Astrocyte (in vitro differentiated cells and primary cell): ENCODE results near the gene KDM4B. TPM values are rescaled to one million over a fixed set of nuclear protein-coding genes. Genes with fewer than 3 reads are reported as not detected.
A peak's percentile ranks its signal among the peaks of the same experiment; 100 is the strongest.

Source experiments
- DNase-seq: peaks from one replicate; pipeline ENCODE4 v3.0.0-alpha.2; 2010; ENCODE audit warnings: low read depth
- FAIRE-seq: peaks from 2 replicates; lab custom pipeline; 2011; peaks lifted over from hg19 to GRCh38; lab: Jason Lieb, UNC
- H2AFZ ChIP-seq: 2 replicates; pipeline ENCODE4 v1.6.0; 2012; ENCODE audit warnings: low read depth, low read length, inconsistent platforms
- H3K27ac ChIP-seq: 2 replicates; pipeline ENCODE4 v1.5.1; 2011; ENCODE audit warnings: low read depth, low read length, inconsistent platforms
- H3K27me3 ChIP-seq: 2 replicates; pipeline ENCODE4 v1.6.0; 2011; ENCODE audit warnings: low read length, inconsistent platforms; ENCODE audit not compliant: insufficient read depth
- H3K36me3 ChIP-seq: 2 replicates; pipeline ENCODE4 v1.5.1; 2011; ENCODE audit warnings: low read length, inconsistent platforms; ENCODE audit not compliant: insufficient read depth
- H3K4me1 ChIP-seq: 2 replicates; pipeline ENCODE4 v1.5.1; 2011; ENCODE audit warnings: low read length, inconsistent platforms; ENCODE audit not compliant: insufficient read depth
- H3K4me2 ChIP-seq: 2 replicates; pipeline ENCODE4 v1.6.0; 2012; ENCODE audit warnings: low read length, inconsistent platforms
- H3K4me3 ChIP-seq: 2 replicates; pipeline ENCODE4 v1.5.1; 2011; ENCODE audit warnings: low read depth, mild to moderate bottlenecking, low read length, inconsistent platforms; ENCODE audit not compliant: insufficient read depth
- H3K79me2 ChIP-seq: 2 replicates; pipeline ENCODE4 v1.6.0; 2012; ENCODE audit warnings: mild to moderate bottlenecking, low read length, inconsistent platforms; ENCODE audit not compliant: insufficient read depth
- H3K9ac ChIP-seq: 2 replicates; pipeline ENCODE4 v1.6.0; 2012; ENCODE audit warnings: mild to moderate bottlenecking, low read length, inconsistent platforms
- H3K9me3 ChIP-seq: 2 replicates; pipeline ENCODE4 v1.5.1; 2012; ENCODE audit warnings: low read depth, mild to moderate bottlenecking, low read length, inconsistent platforms; ENCODE audit not compliant: insufficient read depth
- H4K20me1 ChIP-seq: 2 replicates; pipeline ENCODE4 v1.6.0; 2012; ENCODE audit warnings: low read length, inconsistent platforms; ENCODE audit not compliant: insufficient read depth
- H3K27ac Mint-ChIP-seq: one replicate; pipeline ENCODE4 v1.8.0; 2021; ENCODE audit warnings: mild to moderate bottlenecking, mixed read lengths; ENCODE audit not compliant: unreplicated experiment
- H3K27me3 Mint-ChIP-seq: one replicate; pipeline ENCODE4 v1.8.0; 2021; ENCODE audit warnings: low read depth, mixed read lengths; ENCODE audit not compliant: unreplicated experiment
- H3K36me3 Mint-ChIP-seq: one replicate; pipeline ENCODE4 v1.8.0; 2021; ENCODE audit warnings: low read depth, mixed read lengths; ENCODE audit not compliant: unreplicated experiment
- H3K4me1 Mint-ChIP-seq: one replicate; pipeline ENCODE4 v1.8.0; 2021; ENCODE audit warnings: low read depth, mixed read lengths; ENCODE audit not compliant: unreplicated experiment
- H3K4me3 Mint-ChIP-seq: one replicate; pipeline ENCODE4 v1.8.0; 2021; ENCODE audit warnings: mild to moderate bottlenecking, moderate library complexity, mixed read lengths; ENCODE audit not compliant: unreplicated experiment
- H3K9me3 Mint-ChIP-seq: one replicate; pipeline ENCODE4 v1.8.0; 2021; ENCODE audit warnings: mild to moderate bottlenecking, mixed read lengths; ENCODE audit not compliant: unreplicated experiment
- EZH2 ChIP-seq: IDR thresholded peaks from 2 replicates; pipeline ENCODE4 v1.6.1; 2012; ENCODE audit warnings: mild to moderate bottlenecking, low read length, inconsistent platforms; ENCODE audit not compliant: insufficient read depth
- total RNA-seq: library from RNA; stranded (reverse); gene quantifications from 2 replicates; pipeline ENCODE4 v1.2.1, GENCODE V29; 2021
- TF ChIP-seq, protein P1 (sequence below): IDR thresholded peaks from 2 replicates; pipeline ENCODE4 v1.5.1; 2011; ENCODE audit warnings: low read depth, mild to moderate bottlenecking, inconsistent platforms, low read length, moderate library complexity; ENCODE audit not compliant: insufficient read depth

The KDM4B gene
- total RNA-seq, 1 donor from 2014 or later, result 55.2 TPM

DNA sequence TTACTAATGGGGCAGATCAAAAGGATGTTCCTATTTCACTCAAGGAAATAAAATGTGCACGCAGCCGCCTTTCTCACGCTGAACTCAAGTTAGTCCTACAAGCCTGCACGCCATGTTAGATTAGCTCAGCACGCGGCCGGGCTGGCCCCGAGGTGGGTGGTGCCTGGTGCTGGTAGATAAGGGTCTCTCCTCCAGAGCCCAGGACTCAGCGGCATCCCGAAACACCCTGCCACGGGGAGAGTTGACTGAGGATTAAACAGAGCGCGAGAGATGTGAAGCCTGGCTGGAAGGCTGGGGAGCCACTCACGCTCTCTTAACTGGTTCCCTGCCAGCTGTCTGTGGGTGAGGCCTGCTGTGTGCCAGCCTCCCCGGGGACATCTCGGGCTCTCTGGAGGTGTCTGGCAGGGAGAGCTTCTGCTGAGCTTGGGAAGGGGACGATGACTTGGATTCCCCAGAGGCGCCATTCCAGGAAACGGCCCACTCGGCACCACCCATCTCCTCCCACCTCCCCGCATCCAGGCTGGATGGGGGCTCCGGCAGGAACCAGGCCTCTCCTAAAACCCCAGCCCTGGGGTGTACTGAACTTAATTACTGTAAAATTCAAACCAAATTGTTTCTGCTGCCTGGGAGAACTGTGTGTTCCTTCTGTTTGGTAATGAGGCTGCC is 122.2 kb downstream of the KDM4B start:
- peaks cover 2% of the 10 kb centered on the region for H3K4me1 Mint-ChIP-seq
- FAIRE-seq, result no peak
- H3K36me3 ChIP-seq, result no peaks in the 10 kb centered on the region
- H3K79me2 ChIP-seq, result no peaks in the 10 kb centered on the region
- TF ChIP-seq, protein P1, sequence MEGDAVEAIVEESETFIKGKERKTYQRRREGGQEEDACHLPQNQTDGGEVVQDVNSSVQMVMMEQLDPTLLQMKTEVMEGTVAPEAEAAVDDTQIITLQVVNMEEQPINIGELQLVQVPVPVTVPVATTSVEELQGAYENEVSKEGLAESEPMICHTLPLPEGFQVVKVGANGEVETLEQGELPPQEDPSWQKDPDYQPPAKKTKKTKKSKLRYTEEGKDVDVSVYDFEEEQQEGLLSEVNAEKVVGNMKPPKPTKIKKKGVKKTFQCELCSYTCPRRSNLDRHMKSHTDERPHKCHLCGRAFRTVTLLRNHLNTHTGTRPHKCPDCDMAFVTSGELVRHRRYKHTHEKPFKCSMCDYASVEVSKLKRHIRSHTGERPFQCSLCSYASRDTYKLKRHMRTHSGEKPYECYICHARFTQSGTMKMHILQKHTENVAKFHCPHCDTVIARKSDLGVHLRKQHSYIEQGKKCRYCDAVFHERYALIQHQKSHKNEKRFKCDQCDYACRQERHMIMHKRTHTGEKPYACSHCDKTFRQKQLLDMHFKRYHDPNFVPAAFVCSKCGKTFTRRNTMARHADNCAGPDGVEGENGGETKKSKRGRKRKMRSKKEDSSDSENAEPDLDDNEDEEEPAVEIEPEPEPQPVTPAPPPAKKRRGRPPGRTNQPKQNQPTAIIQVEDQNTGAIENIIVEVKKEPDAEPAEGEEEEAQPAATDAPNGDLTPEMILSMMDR, result no peak
- no peak for TF ChIP-seq EZH2
- H3K27ac ChIP-seq, result peak overlapping the region; percentile 14
- H3K9ac ChIP-seq, result peak overlapping the region; percentile 56
- H3K4me1 ChIP-seq, result peaks cover 9% of the 10 kb centered on the region
- DNase-seq, result peak; percentile 12
- H3K9me3 ChIP-seq, result no peaks in the 10 kb centered on the region
- H3K27me3 Mint-ChIP-seq, result no peaks in the 10 kb centered on the region
- no peak overlapping the region for H3K4me3 ChIP-seq
- peak overlapping the region; percentile 44 for H3K4me2 ChIP-seq
- H2AFZ ChIP-seq, result no peak overlapping the region
- H3K9me3 Mint-ChIP-seq, result no peaks in the 10 kb centered on the region
- H3K27me3 ChIP-seq, result no peaks in the 10 kb centered on the region
- peaks cover 8% of the 10 kb centered on the region for H3K36me3 Mint-ChIP-seq
- H3K4me3 Mint-ChIP-seq, result no peak overlapping the region
- no peak overlapping the region for H3K27ac Mint-ChIP-seq
- peaks cover 59% of the 10 kb centered on the region for H4K20me1 ChIP-seq

DNA sequence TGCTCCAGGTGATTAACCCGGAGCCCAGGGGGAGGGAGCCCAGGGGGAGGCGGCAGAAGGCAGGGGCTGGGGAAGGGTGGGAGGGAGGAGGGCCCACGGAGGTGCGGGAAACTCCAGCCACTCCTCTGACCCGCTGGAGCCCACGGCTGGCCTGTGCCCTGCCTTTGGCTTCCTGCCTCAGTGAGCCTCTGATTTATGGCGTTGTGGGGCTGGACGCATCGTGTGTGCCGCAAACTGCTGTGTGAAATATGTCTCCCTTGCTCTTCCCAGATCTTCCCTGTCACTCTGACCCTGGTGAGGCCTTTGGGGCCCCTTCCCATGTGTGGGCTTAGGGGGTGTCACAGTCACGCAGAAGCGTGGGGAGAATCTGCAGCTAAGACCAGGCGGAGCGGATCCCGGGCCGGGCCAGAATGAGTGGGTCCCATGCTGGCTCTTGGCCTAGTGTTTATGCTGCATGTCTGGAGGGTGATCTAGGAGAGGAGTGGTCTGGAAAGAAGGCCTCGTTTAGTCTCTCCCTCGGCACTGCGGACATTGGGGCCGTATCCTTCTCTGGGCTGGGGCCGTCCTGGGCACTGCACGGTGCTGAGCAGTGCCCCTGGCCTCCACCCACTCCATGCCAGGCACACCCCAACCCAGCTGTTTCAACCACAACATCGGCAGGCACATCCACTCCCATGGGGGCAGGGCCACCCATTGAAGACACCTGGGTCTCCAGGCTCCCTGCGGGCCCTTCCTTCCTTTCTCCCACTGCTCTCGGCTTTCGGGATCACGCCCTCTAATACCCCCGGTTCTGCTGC is 123.0 kb downstream of the KDM4B start:
- peak overlapping the region; percentile 56 for H3K9ac ChIP-seq
- H3K79me2 ChIP-seq, result no peaks in the 10 kb centered on the region
- no peaks in the 10 kb centered on the region for H3K36me3 ChIP-seq
- no peak overlapping the region for H3K27ac ChIP-seq
- FAIRE-seq (no peak), DNase-seq (no peak)
- Mint-ChIP-seq H3K4me1 (peaks cover 2% of the 10 kb centered on the region), H3K9me3 (peaks cover 2% of the 10 kb centered on the region), H3K27me3 (no peaks in the 10 kb centered on the region), H3K36me3 (peaks cover 10% of the 10 kb centered on the region), H3K27ac (peak overlapping the region; percentile 53), H3K4me3 (no peak overlapping the region)
- H3K27me3 ChIP-seq, result no peaks in the 10 kb centered on the region
- TF ChIP-seq EZH2, result no peak
- TF ChIP-seq, protein P1, result no peak
- H3K4me2 ChIP-seq, result peak overlapping the region; percentile 44
- no peaks in the 10 kb centered on the region for H3K9me3 ChIP-seq
- no peak overlapping the region for H2AFZ ChIP-seq
- no peak overlapping the region for H3K4me3 ChIP-seq
- peaks cover 9% of the 10 kb centered on the region for H3K4me1 ChIP-seq
- peaks cover 56% of the 10 kb centered on the region for H4K20me1 ChIP-seq

DNA sequence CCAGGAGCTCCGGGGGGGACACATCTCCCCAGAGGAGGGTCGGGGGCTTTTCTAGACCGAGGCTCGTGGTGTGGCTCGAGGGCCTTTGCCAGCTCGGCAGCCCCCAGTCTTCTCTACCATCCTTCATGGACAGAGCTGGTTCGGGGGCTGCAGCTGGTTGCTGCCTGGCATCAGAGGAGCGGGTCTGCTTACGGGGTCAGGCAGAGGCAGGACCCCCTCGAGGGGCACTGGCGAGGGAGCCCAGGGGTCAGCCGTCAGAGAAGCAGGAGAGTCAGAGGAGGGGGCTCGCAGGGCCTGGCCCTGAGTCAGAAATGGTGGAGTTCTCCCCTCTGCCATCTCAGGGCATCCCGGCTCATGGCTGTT is 123.5 kb downstream of the KDM4B start:
- no peak for TF ChIP-seq EZH2
- FAIRE-seq, result no peak
- no peak overlapping the region for H3K4me2 ChIP-seq
- Mint-ChIP-seq H3K27me3 (no peaks in the 10 kb centered on the region), H3K36me3 (peaks cover 14% of the 10 kb centered on the region), H3K4me3 (no peak overlapping the region), H3K9me3 (peaks cover 4% of the 10 kb centered on the region), H3K27ac (no peak overlapping the region), H3K4me1 (peaks cover 2% of the 10 kb centered on the region)
- H3K36me3 ChIP-seq, result no peaks in the 10 kb centered on the region
- H2AFZ ChIP-seq, result no peak overlapping the region
- H4K20me1 ChIP-seq, result peaks cover 54% of the 10 kb centered on the region
- DNase-seq, result no peak
- H3K27ac ChIP-seq, result no peak overlapping the region
- H3K9me3 ChIP-seq, result no peaks in the 10 kb centered on the region
- peaks cover 9% of the 10 kb centered on the region for H3K4me1 ChIP-seq
- no peaks in the 10 kb centered on the region for H3K27me3 ChIP-seq
- peaks cover under 1% of the 10 kb centered on the region for H3K79me2 ChIP-seq
- H3K9ac ChIP-seq, result no peak overlapping the region
- no peak overlapping the region for H3K4me3 ChIP-seq
